BLaER1 (cell line): Measurements from ENCODE around the gene KRTAP9-2.
A peak's percentile ranks its signal among the peaks of the same experiment; 100 is the strongest.
"Not testable (repeated sequence)": the region's sequence is repeated elsewhere in the genome, so short reads cannot be mapped to it uniquely, and the experiment has no call there.

Source experiments
- H3K27ac ChIP-seq: shearing (Covaris generic); formaldehyde crosslinking; 2 replicates; pipeline ENCODE4 v1.8.1; 2022
- H3K27me3 ChIP-seq: shearing (Covaris generic); formaldehyde crosslinking; 2 replicates; pipeline ENCODE4 v1.8.1; 2022
- H3K36me3 ChIP-seq: shearing (Covaris generic); formaldehyde crosslinking; 2 replicates; pipeline ENCODE4 v1.8.1; 2022
- H3K4me1 ChIP-seq: shearing (Covaris generic); formaldehyde crosslinking; 2 replicates; pipeline ENCODE4 v1.8.1; 2022
- H3K4me2 ChIP-seq: shearing (Covaris generic); formaldehyde crosslinking; 2 replicates; pipeline ENCODE4 v1.8.1; 2022
- H3K4me3 ChIP-seq: shearing (Covaris generic); formaldehyde crosslinking; 2 replicates; pipeline ENCODE4 v1.8.1; 2022
- H3K9ac ChIP-seq: shearing (Covaris generic); formaldehyde crosslinking; 2 replicates; pipeline ENCODE4 v1.8.1; 2022
- H3K9me3 ChIP-seq: shearing (Covaris generic); formaldehyde crosslinking; 2 replicates; pipeline ENCODE4 v1.8.1; 2022
- H4K20me1 ChIP-seq: shearing (Covaris generic); formaldehyde crosslinking; 2 replicates; pipeline ENCODE4 v1.8.1; 2022
- Cebpa-rat ChIP-seq: shearing (Covaris generic); IDR thresholded peaks from 2 replicates; pipeline ENCODE4 v1.8.1; 2022

The KRTAP9-2 gene

DNA sequence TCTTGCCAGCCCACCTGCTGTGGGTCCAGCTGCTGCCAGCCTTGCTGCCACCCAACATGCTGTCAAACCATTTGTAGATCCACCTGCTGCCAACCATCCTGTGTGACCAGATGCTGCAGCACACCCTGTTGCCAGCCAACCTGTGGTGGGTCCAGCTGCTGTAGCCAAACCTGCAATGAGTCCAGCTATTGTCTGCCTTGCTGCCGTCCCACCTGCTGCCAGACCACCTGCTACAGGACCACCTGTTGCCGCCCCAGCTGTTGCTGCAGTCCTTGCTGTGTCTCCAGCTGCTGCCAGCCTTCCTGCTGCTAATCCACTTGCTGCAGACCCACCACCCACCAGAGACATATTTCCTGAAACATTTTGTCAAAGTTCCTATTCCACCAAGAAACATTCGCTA is 36.1 kb upstream of the KRTAP9-2 start:
- no peak overlapping the region for H3K4me3 ChIP-seq
- no peaks in the 10 kb centered on the region; the same call in 1 of the 2 replicates for H3K9me3 ChIP-seq
- H3K4me1 ChIP-seq = no peaks in the 10 kb centered on the region
- TF ChIP-seq Cebpa-rat = no peak
- no peak overlapping the region for H3K27ac ChIP-seq
- no peaks in the 10 kb centered on the region for H3K36me3 ChIP-seq
- H3K4me2 ChIP-seq = no peak overlapping the region
- H3K9ac ChIP-seq = no peak overlapping the region
- no peaks in the 10 kb centered on the region for H3K27me3 ChIP-seq
- H4K20me1 ChIP-seq = no peaks in the 10 kb centered on the region

GRCh38 chr17:41196068-41196467 is 30.4 kb upstream of the KRTAP9-2 start:
- no peak overlapping the region for H3K9ac ChIP-seq
- no peak overlapping the region for H3K4me2 ChIP-seq
- H3K9me3 ChIP-seq = no peaks in the 10 kb centered on the region; the same call in 1 of the 2 replicates
- no peaks in the 10 kb centered on the region for H3K4me1 ChIP-seq
- TF ChIP-seq Cebpa-rat = no peak
- H4K20me1 ChIP-seq = no peaks in the 10 kb centered on the region
- H3K4me3 ChIP-seq = no peak overlapping the region
- H3K36me3 ChIP-seq = no peaks in the 10 kb centered on the region
- no peak overlapping the region for H3K27ac ChIP-seq
- no peaks in the 10 kb centered on the region for H3K27me3 ChIP-seq

GRCh38 chr17:41199421-41200078 is 26.9 kb upstream of the KRTAP9-2 start:
- no peaks in the 10 kb centered on the region for H3K4me1 ChIP-seq
- no peak overlapping the region for H3K9ac ChIP-seq
- H3K4me2 ChIP-seq = no peak overlapping the region
- H3K9me3 ChIP-seq = no peaks in the 10 kb centered on the region
- H3K27ac ChIP-seq = no peak overlapping the region
- no peak overlapping the region for H3K4me3 ChIP-seq
- no peaks in the 10 kb centered on the region for H3K36me3 ChIP-seq
- H4K20me1 ChIP-seq = no peaks in the 10 kb centered on the region
- H3K27me3 ChIP-seq = no peaks in the 10 kb centered on the region
- no peak for TF ChIP-seq Cebpa-rat

DNA sequence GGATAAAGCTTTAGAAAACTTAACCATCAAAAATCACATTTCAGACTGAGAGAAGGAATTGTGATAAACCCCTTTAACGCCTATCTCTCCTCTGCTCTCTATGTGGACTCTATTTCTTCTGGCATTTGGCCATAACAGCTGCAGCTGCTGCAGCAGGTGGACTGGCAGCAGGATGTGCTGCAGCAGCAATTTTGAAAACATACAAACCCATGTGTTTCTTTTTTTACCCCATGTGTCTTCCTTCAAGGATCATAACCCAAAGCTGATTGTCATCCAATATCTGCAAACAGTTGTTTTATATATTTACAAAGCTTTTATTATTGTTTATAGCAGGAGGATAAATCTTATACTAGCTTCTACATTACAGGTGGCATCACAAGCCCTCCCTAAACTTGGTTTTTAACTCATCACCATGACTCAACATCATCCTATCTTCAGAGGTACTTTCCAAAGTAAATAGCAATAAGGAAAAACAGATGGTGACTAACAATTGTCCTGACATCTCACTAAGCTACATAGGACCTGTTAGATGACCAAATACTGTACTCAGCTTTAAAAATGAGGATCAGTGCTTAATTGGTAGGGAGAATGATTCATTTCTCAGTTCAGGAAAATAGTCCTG is 14.5 kb upstream of the KRTAP9-2 start:
- Histone ChIP-seq H3K9ac (no peak overlapping the region), H3K27ac (no peak overlapping the region), H3K36me3 (no peaks in the 10 kb centered on the region), H3K27me3 (no peaks in the 10 kb centered on the region), H3K4me2 (peak overlapping the region; percentile 47), H3K9me3 (peaks cover 7% of the 10 kb centered on the region; the same call in 1 of the 2 replicates), H4K20me1 (no peaks in the 10 kb centered on the region), H3K4me1 (peaks cover 15% of the 10 kb centered on the region), H3K4me3 (no peak overlapping the region)
- no peak for TF ChIP-seq Cebpa-rat

DNA sequence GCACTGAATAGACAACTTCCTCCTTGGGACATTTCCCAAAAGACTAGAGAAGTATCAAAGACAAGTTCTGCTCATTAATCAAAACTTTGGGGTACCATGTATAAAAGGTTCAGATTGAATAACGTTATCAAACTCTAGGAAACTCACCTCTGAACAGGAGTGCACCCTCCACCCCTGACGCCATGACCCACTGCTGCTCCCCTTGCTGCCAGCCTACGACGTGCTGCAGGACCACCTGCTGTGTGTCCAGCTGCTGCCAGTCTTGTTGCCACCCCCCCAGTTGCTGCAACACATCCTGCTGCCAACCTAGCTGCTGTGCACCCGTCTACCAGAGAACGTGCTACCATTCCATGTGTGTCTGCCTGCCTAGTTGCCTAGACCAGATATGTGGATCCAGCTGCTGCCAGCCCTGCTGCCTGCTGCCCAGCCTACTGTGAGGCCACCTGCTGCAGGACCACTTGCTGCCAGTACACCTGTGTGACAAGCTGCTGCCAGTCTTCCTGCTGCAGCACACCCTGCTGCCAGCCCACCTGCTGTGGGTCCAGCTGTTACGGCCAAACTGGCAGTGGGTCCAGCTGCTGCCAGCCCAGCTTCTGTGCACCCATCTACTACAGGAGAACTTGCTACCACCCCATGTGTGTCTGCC is 13.8 kb upstream of the KRTAP9-2 start:
- Histone ChIP-seq H3K4me3 (no peak overlapping the region), H3K27me3 (no peaks in the 10 kb centered on the region), H3K9me3 (peaks cover 7% of the 10 kb centered on the region; the same call in 1 of the 2 replicates), H3K36me3 (no peaks in the 10 kb centered on the region), H3K9ac (no peak overlapping the region), H3K4me1 (peaks cover 15% of the 10 kb centered on the region), H4K20me1 (no peaks in the 10 kb centered on the region), H3K27ac (no peak overlapping the region), H3K4me2 (peak overlapping the region; percentile 47; the same call in 1 of the 2 replicates)
- no peak for TF ChIP-seq Cebpa-rat

DNA sequence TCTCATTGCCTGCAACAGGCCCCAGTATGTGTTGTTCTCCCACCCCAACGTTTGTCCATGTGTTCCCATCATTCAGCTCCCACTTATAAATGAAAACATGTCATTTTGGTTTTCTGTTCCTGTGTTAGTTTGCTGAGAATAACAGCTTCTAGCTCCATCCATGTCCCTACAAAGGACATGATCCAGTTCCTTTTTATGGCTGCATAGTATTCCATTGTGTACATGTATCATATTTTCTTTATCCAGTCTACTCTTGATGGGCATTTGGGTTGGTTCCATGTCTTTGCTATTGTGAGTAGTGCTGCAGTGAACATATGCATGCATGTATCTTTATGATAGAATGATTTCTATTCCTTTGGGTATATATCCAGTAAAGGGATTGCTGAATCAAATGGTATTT is 10.8 kb upstream of the KRTAP9-2 start:
- H3K9me3 ChIP-seq = peaks cover 7% of the 10 kb centered on the region; the same call in 1 of the 2 replicates
- H3K27ac ChIP-seq = no peak overlapping the region
- no peaks in the 10 kb centered on the region for H3K36me3 ChIP-seq
- no peak overlapping the region for H3K4me2 ChIP-seq
- no peak for TF ChIP-seq Cebpa-rat
- no peak overlapping the region for H3K4me3 ChIP-seq
- H4K20me1 ChIP-seq = no peaks in the 10 kb centered on the region
- H3K27me3 ChIP-seq = no peaks in the 10 kb centered on the region
- no peak overlapping the region for H3K9ac ChIP-seq
- peaks cover 15% of the 10 kb centered on the region for H3K4me1 ChIP-seq

DNA sequence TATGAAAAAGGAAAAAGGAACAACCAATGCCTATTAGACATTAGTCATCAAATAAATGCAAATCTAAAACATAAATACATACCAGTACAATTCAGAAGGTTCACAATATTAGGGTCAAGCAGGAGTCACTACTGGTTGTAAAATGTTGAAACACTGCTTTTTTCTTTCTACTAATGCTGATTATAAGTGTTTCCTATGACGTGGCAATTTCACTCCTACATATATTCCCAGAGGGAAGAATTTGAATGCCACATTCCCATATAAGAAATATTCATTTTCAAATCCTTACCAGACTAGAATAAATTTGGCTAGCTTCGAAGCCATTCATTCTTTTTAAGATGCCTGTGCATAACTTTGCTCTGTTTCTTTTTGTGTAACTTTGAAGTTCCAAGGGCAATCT is 2.6 kb upstream of the KRTAP9-2 start:
- Histone ChIP-seq H4K20me1 (no peaks in the 10 kb centered on the region), H3K4me1 (no peaks in the 10 kb centered on the region), H3K36me3 (no peaks in the 10 kb centered on the region), H3K4me2 (no peak overlapping the region), H3K4me3 (no peak overlapping the region), H3K27me3 (no peaks in the 10 kb centered on the region), H3K27ac (no peak overlapping the region), H3K9ac (no peak overlapping the region), H3K9me3 (no peaks in the 10 kb centered on the region)
- no peak for TF ChIP-seq Cebpa-rat

DNA sequence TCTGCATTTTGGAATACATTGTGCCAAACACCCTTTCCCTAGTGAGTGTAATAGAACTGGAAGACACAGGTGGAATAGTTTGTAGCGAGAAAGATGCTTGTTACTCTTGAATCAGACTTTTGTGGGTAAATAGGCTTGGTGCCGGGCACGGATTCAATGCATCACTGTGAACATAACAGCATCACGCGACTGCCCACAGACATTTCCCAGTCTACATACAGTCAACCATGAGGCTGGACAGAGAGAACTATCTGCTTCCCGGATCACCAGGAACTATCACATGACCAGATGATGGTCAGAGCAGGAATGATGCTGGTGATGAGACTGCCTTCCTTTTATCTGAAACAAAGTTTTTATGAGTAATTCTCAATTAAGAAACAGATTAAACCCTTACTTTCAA is 397 bp upstream of the KRTAP9-2 start:
- TF ChIP-seq Cebpa-rat = no peak
- Histone ChIP-seq H4K20me1 (no peaks in the 10 kb centered on the region), H3K27ac (no peak overlapping the region)

DNA sequence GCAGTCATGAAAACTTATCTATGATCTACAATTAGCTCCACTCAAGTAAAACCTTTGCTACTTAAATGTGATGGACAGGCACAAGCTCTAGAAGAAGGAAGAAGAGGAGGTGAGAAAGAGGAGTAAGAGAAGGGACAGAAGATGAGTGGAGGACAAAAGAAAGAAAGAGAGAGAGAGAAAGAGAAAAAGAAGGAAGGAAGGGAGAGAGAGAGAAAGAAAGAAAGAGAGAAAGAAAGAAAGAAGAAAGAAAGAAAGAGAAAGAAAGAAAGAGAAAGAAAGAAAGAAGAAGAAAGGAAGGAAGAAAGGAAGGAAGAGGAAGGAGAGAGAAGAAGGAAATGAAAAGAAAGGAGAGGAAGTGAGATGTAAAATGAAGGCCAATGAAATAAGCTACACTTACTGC is 3.6 kb downstream of the KRTAP9-2 start:
- Histone ChIP-seq H3K4me2 (no peak overlapping the region), H3K9me3 (no peaks in the 10 kb centered on the region), H3K27me3 (no peaks in the 10 kb centered on the region), H3K36me3 (no peaks in the 10 kb centered on the region), H3K4me3 (no peak overlapping the region), H3K27ac (no peak overlapping the region), H4K20me1 (no peaks in the 10 kb centered on the region), H3K4me1 (peaks cover 5% of the 10 kb centered on the region; the same call in 1 of the 2 replicates), H3K9ac (no peak overlapping the region)
- TF ChIP-seq Cebpa-rat = no peak

More for the DNA sequence above, 397 bp upstream of the KRTAP9-2 start:
- Histone ChIP-seq H3K36me3 (no peaks in the 10 kb centered on the region), H3K4me1 (no peaks in the 10 kb centered on the region), H3K9ac (no peak overlapping the region), H3K27me3 (no peaks in the 10 kb centered on the region), H3K9me3 (no peaks in the 10 kb centered on the region), H3K4me3 (no peak overlapping the region), H3K4me2 (no peak overlapping the region)

DNA sequence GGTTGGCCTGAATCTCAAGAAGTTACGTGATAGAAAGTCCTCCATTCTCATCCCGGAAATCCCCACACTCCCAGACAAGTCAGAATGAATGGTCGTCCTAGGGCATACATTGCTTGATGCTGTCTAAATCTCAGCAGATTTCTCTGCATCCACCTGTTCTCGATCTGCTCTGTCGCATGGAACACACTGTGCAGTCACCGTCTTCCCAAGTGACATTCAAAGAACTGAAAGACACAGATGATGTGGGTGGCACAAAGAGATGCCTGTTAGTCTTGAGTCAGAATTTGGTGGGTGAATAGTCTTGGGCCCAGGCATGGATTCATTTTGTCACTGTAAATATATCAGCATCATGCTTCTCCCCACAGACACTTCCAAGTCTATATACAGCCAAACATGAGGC is 5.3 kb downstream of the KRTAP9-2 start:
- no peaks in the 10 kb centered on the region for H3K27me3 ChIP-seq
- H3K4me2 ChIP-seq = no peak overlapping the region
- no peak overlapping the region for H3K9ac ChIP-seq
- no peaks in the 10 kb centered on the region for H3K36me3 ChIP-seq
- H3K27ac ChIP-seq = no peak overlapping the region
- H3K4me1 ChIP-seq = peaks cover 5% of the 10 kb centered on the region; the same call in 1 of the 2 replicates
- H3K9me3 ChIP-seq = no peaks in the 10 kb centered on the region
- no peaks in the 10 kb centered on the region for H4K20me1 ChIP-seq
- no peak for TF ChIP-seq Cebpa-rat
- H3K4me3 ChIP-seq = no peak overlapping the region

DNA sequence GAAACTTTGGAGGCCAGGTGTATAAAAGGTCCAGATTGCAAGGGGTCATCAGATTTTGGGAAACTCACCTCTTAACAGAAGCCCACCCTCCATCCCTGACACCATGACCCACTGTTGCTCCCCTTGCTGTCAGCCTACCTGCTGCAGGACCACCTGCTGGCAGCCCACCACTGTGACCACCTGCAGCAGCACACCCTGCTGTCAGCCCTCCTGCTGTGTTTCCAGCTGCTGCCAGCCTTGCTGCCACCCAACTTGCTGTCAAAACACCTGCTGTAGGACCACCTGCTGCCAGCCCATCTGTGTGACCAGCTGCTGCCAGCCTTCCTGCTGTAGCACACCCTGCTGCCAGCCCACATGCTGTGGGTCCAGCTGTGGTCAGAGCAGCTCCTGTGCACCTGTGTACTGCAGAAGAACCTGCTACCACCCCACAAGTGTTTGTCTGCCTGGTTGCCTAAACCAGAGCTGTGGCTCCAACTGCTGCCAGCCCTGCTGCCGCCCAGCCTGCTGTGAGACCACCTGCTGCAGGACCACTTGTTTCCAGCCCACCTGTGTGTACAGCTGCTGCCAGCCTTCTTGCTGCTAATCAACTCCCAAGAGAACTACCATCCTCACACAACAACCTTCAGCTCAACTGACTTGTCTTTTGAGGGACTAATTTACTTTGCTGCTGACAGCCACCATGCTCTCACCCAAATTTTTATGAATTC is 6.1 kb downstream of the KRTAP9-2 start, which contains the start of gene KRTAP9-3:
Gene KRTAP9-3 (plus strand): TSS at position 51 of the 707 bp plus-strand sequence. CDS start 53 bp downstream, at position 104.
- H3K36me3 ChIP-seq, H3K9me3 ChIP-seq, H3K4me3 ChIP-seq, H3K27me3 ChIP-seq, H3K27ac ChIP-seq, H3K4me1 ChIP-seq, H4K20me1 ChIP-seq, H3K4me2 ChIP-seq, H3K9ac ChIP-seq: not testable (repeated sequence)

- H3K27ac ChIP-seq, H3K4me1 ChIP-seq, H4K20me1 ChIP-seq, H3K36me3 ChIP-seq, H3K9ac ChIP-seq, H3K4me2 ChIP-seq, H3K9me3 ChIP-seq, H3K27me3 ChIP-seq, H3K4me3 ChIP-seq: not testable (repeated sequence)
These were observed 10.7 kb downstream of the KRTAP9-2 start for GRCh38 chr17:41237116-41237515.

DNA sequence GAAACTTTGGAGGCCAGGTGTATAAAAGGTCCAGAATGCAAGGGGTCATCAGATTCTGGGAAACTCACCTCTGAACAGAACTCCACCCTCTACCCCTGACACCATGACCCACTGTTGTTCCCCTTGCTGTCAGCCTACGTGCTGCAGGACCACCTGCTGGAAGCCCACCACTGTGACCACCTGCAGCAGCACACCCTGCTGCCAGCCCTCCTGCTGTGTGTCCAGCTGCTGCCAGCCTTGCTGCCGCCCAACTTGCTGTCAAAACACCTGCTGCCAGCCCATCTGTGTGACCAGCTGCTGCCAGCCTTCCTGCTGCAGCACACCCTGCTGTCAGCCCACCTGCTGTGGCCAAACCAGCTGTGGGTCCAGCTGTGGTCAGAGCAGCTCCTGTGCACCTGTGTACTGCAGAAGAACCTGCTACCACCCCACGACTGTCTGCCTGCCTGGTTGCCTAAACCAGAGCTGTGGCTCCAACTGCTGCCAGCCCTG is 11.5 kb downstream of the KRTAP9-2 start, which contains the start of gene KRTAP9-8:
Gene KRTAP9-8 (plus strand): TSS at position 51 of the 489 bp plus-strand sequence. CDS start 53 bp downstream, at position 104.
- H3K4me1 ChIP-seq, H3K4me2 ChIP-seq: not testable (repeated sequence)

More for the DNA sequence above, 11.5 kb downstream of the KRTAP9-2 start, which contains the start of gene KRTAP9-8:
- not testable (repeated sequence) for H3K36me3 ChIP-seq, H4K20me1 ChIP-seq, H3K4me3 ChIP-seq, H3K27me3 ChIP-seq, H3K9me3 ChIP-seq, H3K27ac ChIP-seq, H3K9ac ChIP-seq
